CD14-positive monocyte (primary cell): ENCODE measurements around the gene DCDC2B. TPM values are rescaled to one million over a fixed set of nuclear protein-coding genes. Genes with fewer than 3 reads are reported as not detected.

Source experiments
- DNase-seq, 3 donors: peaks; one replicate each; pipeline ENCODE4 v3.0.0-alpha.2; 2011 to 2022
- H2AFZ ChIP-seq: 2 replicates; pipeline ENCODE4 v1.6.0; 2012; ENCODE audit warnings: mild to moderate bottlenecking, low read depth, low read length, inconsistent platforms; ENCODE audit not compliant: insufficient read depth, poor library complexity, severe bottlenecking
- H3K27ac ChIP-seq, 2 donors: 1 replicate in 1 of 2; 2 replicates in 1 of 2; pipeline ENCODE4 v1.5.1; 2012 to 2013; ENCODE audit warnings: low read length in 2 of 2, control low read depth in 1 of 2, inconsistent platforms in 1 of 2, low read depth in 1 of 2, mild to moderate bottlenecking in 1 of 2
- H3K27me3 ChIP-seq, 2 donors: one replicate each; pipeline versions ENCODE4 v1.6.0 to v1.6.1; 2011 to 2013; ENCODE audit warnings: low read length in 2 of 2; ENCODE audit not compliant: control insufficient read depth in 2 of 2, insufficient read depth in 2 of 2
- H3K36me3 ChIP-seq, 2 donors: replicated peaks in 1 of 2; 1 replicate in 1 of 2; 2 replicates in 1 of 2; pipeline versions ENCODE4 v1.5.1 to v1.6.1; 2012 to 2013; ENCODE audit warnings: low read length in 2 of 2, control low read depth in 1 of 2, inconsistent platforms in 1 of 2, mild to moderate bottlenecking in 1 of 2; ENCODE audit not compliant: insufficient read depth in 2 of 2, control insufficient read depth in 1 of 2
- H3K4me1 ChIP-seq, 2 donors: 1 replicate in 1 of 2; 2 replicates in 1 of 2; pipeline versions ENCODE4 v1.5.1 to v1.6.1; 2012 to 2013; ENCODE audit warnings: low read length in 2 of 2, control low read depth in 1 of 2, inconsistent platforms in 1 of 2, mild to moderate bottlenecking in 1 of 2, moderate library complexity in 1 of 2; ENCODE audit not compliant: insufficient read depth in 2 of 2, control insufficient read depth in 1 of 2
- H3K4me2 ChIP-seq: replicated peaks from 2 replicates; pipeline ENCODE3; 2012; ENCODE audit warnings: low read length, moderate library complexity, mild to moderate bottlenecking; ENCODE audit not compliant: poor library complexity, severe bottlenecking; ENCODE audit errors: extremely low read depth
- H3K4me3 ChIP-seq, 3 experiments: fragments of 200-600 bp in 1 of 3; sonication (generic) in 1 of 3; replicated peaks in 1 of 3; 1 replicate in 2 of 3; 2 replicates in 1 of 3; pipeline ENCODE4 v1.5.1; 2011 to 2013; ENCODE audit warnings: low read length in 3 of 3, mild to moderate bottlenecking in 3 of 3, control low read depth in 2 of 3, low read depth in 2 of 3, inconsistent platforms in 1 of 3, moderate library complexity in 1 of 3
- H3K79me2 ChIP-seq: 2 replicates; pipeline ENCODE4 v1.6.0; 2012; ENCODE audit warnings: mild to moderate bottlenecking, control low read depth, inconsistent platforms, low read length, moderate library complexity; ENCODE audit not compliant: insufficient read depth
- H3K9ac ChIP-seq: 2 replicates; pipeline ENCODE4 v1.6.0; 2017; ENCODE audit warnings: low read length, mild to moderate bottlenecking; ENCODE audit not compliant: insufficient read depth, poor library complexity, severe bottlenecking
- H3K9me3 ChIP-seq, 2 donors: replicated peaks in 1 of 2; 1 replicate in 1 of 2; 2 replicates in 1 of 2; pipeline versions ENCODE4 v1.5.1 to v1.6.1; 2012 to 2013; ENCODE audit warnings: low read length in 2 of 2, control low read depth in 1 of 2; ENCODE audit not compliant: control insufficient read depth in 1 of 2, insufficient read depth in 1 of 2
- H4K20me1 ChIP-seq: 2 replicates; pipeline ENCODE4 v1.6.0; 2012; ENCODE audit warnings: mild to moderate bottlenecking, low read length, control low read depth, moderate library complexity; ENCODE audit not compliant: insufficient read depth
- H3K27ac Mint-ChIP-seq, 7 donors: one replicate each; pipeline ENCODE4 v1.8.0; 2020; ENCODE audit warnings: mild to moderate bottlenecking in 7 of 7, mixed read lengths in 7 of 7, moderate library complexity in 6 of 7, inconsistent platforms in 2 of 7
- H3K27me3 Mint-ChIP-seq, 3 donors: one replicate each; pipeline ENCODE4 v1.8.0; 2021 to 2022; ENCODE audit warnings: low read depth in 3 of 3, mild to moderate bottlenecking in 3 of 3, mixed read lengths in 3 of 3, moderate library complexity in 3 of 3, inconsistent platforms in 1 of 3
- H3K36me3 Mint-ChIP-seq, 2 donors: one replicate each; pipeline ENCODE4 v1.8.0; 2020; ENCODE audit warnings: mixed read lengths in 2 of 2, inconsistent platforms in 1 of 2, mild to moderate bottlenecking in 1 of 2
- H3K4me1 Mint-ChIP-seq: one replicate; pipeline ENCODE4 v1.8.0; 2020; ENCODE audit warnings: mild to moderate bottlenecking, mixed read lengths
- H3K4me3 Mint-ChIP-seq, 2 donors: one replicate each; pipeline ENCODE4 v1.8.0; 2020; ENCODE audit warnings: mild to moderate bottlenecking in 2 of 2, mixed read lengths in 2 of 2, moderate library complexity in 1 of 2
- H3K9me3 Mint-ChIP-seq, 7 donors: one replicate each; pipeline ENCODE4 v1.8.0; 2020 to 2022; ENCODE audit warnings: mixed read lengths in 7 of 7, mild to moderate bottlenecking in 6 of 7, moderate library complexity in 6 of 7, inconsistent platforms in 2 of 7
- WGBS: methylation state at CpG from one replicate; pipeline ENCODE4 v1.1.5; 2013; ENCODE audit warnings: missing lambda C conversion rate; ENCODE audit not compliant: insufficient coverage; 5-methylcytosine and 5-hydroxymethylcytosine counted together
- intact Hi-C, 2 donors: fragments of 100-400 bp; cut with micrococcal nuclease; formaldehyde crosslinking; loops; one replicate each; pipeline versions ENCODE4 v1.15.0 to v1.15.1; 2023
- polyA plus RNA-seq, 3 donors: library from polyadenylated mRNA; depleted of rRNA in 1 of 3; unstranded in 2 of 3; stranded (reverse) in 1 of 3; fragments of 300-500 nt in 2 of 3; fragments of >200 nt in 1 of 3; fragmentation: Illumina TruSeq in 2 of 3; gene quantifications; 1 replicate in 2 of 3; 2 replicates in 1 of 3; pipeline ENCODE4 v1.2.3, GENCODE V29; 2012 to 2021
- TF ChIP-seq, protein P1 (sequence below): fragments of 200-600 bp; IDR thresholded peaks from one replicate; pipeline ENCODE4 v1.8.0; 2022; ENCODE audit warnings: antibody characterized with exemption, mild to moderate bottlenecking

Gene DCDC2B
- polyA plus RNA-seq, 3 donors, result not detected

DNA sequence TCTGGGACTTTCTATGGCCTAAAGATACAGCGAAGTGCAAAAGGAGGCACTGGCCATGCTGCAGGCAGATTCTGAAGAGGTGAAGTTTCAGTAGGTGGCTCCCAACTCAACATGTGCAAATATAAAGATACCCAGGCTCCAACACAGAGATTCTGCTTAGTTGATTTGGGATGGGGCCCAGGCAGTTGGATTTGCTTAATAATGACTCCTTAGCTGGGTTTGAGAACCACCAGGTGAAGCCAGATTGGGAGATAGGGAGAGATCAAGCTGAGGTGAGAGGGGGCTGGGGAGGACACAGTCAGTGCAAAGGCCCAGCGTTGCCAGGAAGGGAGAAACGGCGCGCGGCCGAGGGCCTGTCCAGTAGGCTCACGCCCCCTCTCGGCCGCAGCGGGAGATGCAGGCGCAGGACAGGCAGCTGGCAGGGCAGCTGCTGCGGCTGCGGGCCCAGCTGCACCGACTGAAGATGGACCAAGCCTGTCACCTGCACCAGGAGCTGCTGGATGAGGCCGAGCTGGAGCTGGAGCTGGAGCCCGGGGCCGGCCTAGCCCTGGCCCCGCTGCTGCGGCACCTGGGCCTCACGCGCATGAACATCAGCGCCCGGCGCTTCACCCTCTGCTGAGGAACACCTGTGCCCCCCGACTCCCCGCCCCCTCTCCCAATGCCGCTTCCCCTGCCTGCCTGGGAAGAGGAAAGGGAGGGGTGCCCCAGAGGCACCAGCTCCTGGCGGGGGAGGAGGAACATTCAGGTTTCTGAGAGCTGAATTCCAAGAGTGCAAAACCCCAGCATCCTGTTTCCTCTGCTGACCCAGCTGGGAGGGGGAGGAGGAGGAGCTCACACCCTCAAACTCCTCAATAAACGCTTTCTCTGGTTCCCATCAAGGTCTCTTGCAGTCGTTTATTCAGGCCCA, 39.3 kb downstream of the DCDC2B start:
- H3K4me3 ChIP-seq, result peak overlapping the region in 1 of 3 experiments; percentile 8
- TF ChIP-seq, protein P1, sequence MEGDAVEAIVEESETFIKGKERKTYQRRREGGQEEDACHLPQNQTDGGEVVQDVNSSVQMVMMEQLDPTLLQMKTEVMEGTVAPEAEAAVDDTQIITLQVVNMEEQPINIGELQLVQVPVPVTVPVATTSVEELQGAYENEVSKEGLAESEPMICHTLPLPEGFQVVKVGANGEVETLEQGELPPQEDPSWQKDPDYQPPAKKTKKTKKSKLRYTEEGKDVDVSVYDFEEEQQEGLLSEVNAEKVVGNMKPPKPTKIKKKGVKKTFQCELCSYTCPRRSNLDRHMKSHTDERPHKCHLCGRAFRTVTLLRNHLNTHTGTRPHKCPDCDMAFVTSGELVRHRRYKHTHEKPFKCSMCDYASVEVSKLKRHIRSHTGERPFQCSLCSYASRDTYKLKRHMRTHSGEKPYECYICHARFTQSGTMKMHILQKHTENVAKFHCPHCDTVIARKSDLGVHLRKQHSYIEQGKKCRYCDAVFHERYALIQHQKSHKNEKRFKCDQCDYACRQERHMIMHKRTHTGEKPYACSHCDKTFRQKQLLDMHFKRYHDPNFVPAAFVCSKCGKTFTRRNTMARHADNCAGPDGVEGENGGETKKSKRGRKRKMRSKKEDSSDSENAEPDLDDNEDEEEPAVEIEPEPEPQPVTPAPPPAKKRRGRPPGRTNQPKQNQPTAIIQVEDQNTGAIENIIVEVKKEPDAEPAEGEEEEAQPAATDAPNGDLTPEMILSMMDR, result peak; percentile 89
- H3K4me1 ChIP-seq, result peaks cover 13 to 25% of the 10 kb centered on the region in 2 donors
- H2AFZ ChIP-seq, result peak overlapping the region; percentile 70
- peaks cover 0 to 15% of the 10 kb centered on the region in 2 donors for H3K27me3 ChIP-seq
- peak overlapping the region in 1 of 2 donors; percentile 72 for H3K4me3 Mint-ChIP-seq
- peaks cover 26% of the 10 kb centered on the region for H3K4me1 Mint-ChIP-seq
- H3K27ac Mint-ChIP-seq, result peak overlapping the region in 2 of 7 donors; percentile 62 to 70
- H4K20me1 ChIP-seq, result no peaks in the 10 kb centered on the region
- H3K27me3 Mint-ChIP-seq, result peaks cover 14 to 37% (median 19%) of the 10 kb centered on the region in 3 donors
- H3K4me2 ChIP-seq, result peak overlapping the region; percentile 49
- WGBS, result 2% methylated on average over 19 of the region's 31 CpGs
- peak; percentile 61 to 74 (median 73) for DNase-seq
- H3K27ac ChIP-seq, result no peak overlapping the region
- H3K9ac ChIP-seq, result peak overlapping the region; percentile 15
- H3K36me3 Mint-ChIP-seq, result peaks cover 0 to 2% of the 10 kb centered on the region in 2 donors
- intact Hi-C loops, result no loop called here
- H3K9me3 Mint-ChIP-seq, result peaks cover 0 to 4% (median 0%) of the 10 kb centered on the region in 7 donors
- no peaks in the 10 kb centered on the region for H3K36me3 ChIP-seq
- no peaks in the 10 kb centered on the region for H3K9me3 ChIP-seq
- H3K79me2 ChIP-seq, result no peaks in the 10 kb centered on the region

DNA sequence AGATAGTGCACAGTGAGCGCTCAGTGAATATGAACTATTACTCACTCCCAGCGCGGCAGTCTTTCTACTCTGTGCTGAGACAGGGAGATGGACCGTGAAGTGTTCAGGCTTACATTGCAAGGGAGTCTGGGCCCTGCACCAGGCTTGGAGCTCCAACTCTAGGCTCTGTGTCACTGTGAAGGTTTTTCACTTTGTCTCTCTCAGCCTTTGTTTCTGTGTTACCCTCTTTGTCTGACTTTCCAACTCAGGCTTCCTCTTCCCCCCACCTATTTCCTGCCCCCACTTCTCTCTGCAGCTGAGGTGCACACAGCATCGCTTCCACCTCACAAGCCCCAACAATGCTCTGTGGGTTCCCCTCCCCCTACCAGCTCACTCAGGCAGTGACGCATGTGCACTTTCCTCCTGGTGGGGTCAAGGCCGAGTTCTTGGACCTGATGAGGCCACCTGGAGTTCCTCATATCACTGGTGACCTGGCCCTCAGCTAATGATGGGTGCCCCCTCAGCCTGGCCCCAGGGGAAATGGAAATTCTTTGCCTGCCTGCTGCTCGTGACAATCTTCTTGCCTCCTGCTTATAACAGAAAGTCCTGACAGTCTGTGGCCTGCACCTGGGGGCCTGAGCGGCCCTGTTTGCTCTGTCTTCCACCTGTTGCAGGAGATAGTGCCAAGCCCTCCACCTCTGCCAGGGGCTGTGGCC, 41.1 kb downstream of the DCDC2B start:
- Mint-ChIP-seq H3K27ac (peak overlapping the region in 1 of 7 donors; percentile 69), H3K27me3 (peaks cover 16 to 37% (median 19%) of the 10 kb centered on the region in 3 donors), H3K36me3 (peaks cover 0 to 2% of the 10 kb centered on the region in 2 donors), H3K9me3 (peaks cover 0 to 4% (median 0%) of the 10 kb centered on the region in 7 donors), H3K4me1 (peaks cover 26% of the 10 kb centered on the region), H3K4me3 (no peak overlapping the region)
- peaks cover 13 to 25% of the 10 kb centered on the region in 2 donors for H3K4me1 ChIP-seq
- DNase-seq, result peak in 1 of 3 donors; percentile 16
- WGBS, result 12% methylated on average over 8 of the region's 9 CpGs
- H3K27ac ChIP-seq, result no peak overlapping the region
- no peaks in the 10 kb centered on the region for H3K79me2 ChIP-seq
- H3K9me3 ChIP-seq, result no peaks in the 10 kb centered on the region
- TF ChIP-seq, protein P1, result no peak
- intact Hi-C loops, result no loop called here
- H3K4me2 ChIP-seq, result no peak overlapping the region
- no peak overlapping the region for H3K4me3 ChIP-seq
- peak overlapping the region; percentile 35 for H2AFZ ChIP-seq
- H3K9ac ChIP-seq, result no peak overlapping the region
- H4K20me1 ChIP-seq, result no peaks in the 10 kb centered on the region
- H3K36me3 ChIP-seq, result no peaks in the 10 kb centered on the region
- peaks cover 0 to 15% of the 10 kb centered on the region in 2 donors for H3K27me3 ChIP-seq
